Uterus (tissue), 4 donors: ENCODE results near the gene ST3GAL6. TPM values are rescaled to one million over a fixed set of nuclear protein-coding genes. Genes with fewer than 3 reads are reported as not detected.

Source experiments
- DNase-seq, 2 donors: peaks; one replicate each; pipeline ENCODE4 v3.0.0-alpha.2; 2019 to 2020
- H3K27ac ChIP-seq, 2 donors: fragments of 200-600 bp; sonication (generic); 1 replicate in 1 of 2; 2 replicates in 1 of 2; pipeline ENCODE4 v1.5.1; 2016 to 2018
- H3K27me3 ChIP-seq, 2 donors: fragments of 200-600 bp; sonication (generic); one replicate each; pipeline ENCODE4 v1.5.1; 2018 to 2019; ENCODE audit warnings: control low read depth in 1 of 2
- H3K36me3 ChIP-seq, 2 donors: fragments of 200-600 bp; sonication (generic); one replicate each; pipeline ENCODE4 v1.5.1; 2019; ENCODE audit warnings: control low read depth in 1 of 2
- H3K4me1 ChIP-seq, 2 donors: fragments of 200-600 bp; sonication (generic); one replicate each; pipeline ENCODE4 v1.5.1; 2018 to 2019; ENCODE audit warnings: control low read depth in 1 of 2
- H3K4me3 ChIP-seq, 2 donors: fragments of 200-600 bp; sonication (generic); 1 replicate in 1 of 2; 2 replicates in 1 of 2; pipeline ENCODE4 v1.5.1; 2018 to 2019; ENCODE audit warnings: mild to moderate bottlenecking in 1 of 2
- H3K9me3 ChIP-seq, 2 donors: fragments of 200-600 bp; sonication (generic); one replicate each; pipeline ENCODE4 v1.5.1; 2019; ENCODE audit warnings: control low read depth in 1 of 2
- POLR2A ChIP-seq, 2 donors: fragments of 450-650 bp; IDR thresholded peaks; one replicate each; pipeline ENCODE4 v1.6.1; 2016; ENCODE audit warnings: antibody characterized with exemption in 2 of 2, mild to moderate bottlenecking in 1 of 2, moderate library complexity in 1 of 2
- intact Hi-C: fragments of 100-400 bp; cut with DNase I; formaldehyde crosslinking; loops from one replicate; pipeline ENCODE4 v1.15.1; 2023; ENCODE audit warnings: low total_unique reads
- small RNA-seq: library from RNA; depleted of rRNA; stranded (forward); fragments of <200 nt; gene quantifications from one replicate; pipeline ENCODE3, GENCODE V24; 2016
- total RNA-seq, 4 donors: library from RNA; depleted of rRNA in 3 of 4; stranded (reverse); fragments of >200 nt in 3 of 4; gene quantifications; one replicate each; pipeline versions ENCODE4 v1.1.0 to v1.2.4, GENCODE V29; 2014 to 2023
- donor health status: DM: yes; HTN: yes; CAD: no.

ST3GAL6 gene
- total RNA-seq, 4 donors from 2014 or later, result 1.8 to 14.9 (median 9.6) TPM

DNA sequence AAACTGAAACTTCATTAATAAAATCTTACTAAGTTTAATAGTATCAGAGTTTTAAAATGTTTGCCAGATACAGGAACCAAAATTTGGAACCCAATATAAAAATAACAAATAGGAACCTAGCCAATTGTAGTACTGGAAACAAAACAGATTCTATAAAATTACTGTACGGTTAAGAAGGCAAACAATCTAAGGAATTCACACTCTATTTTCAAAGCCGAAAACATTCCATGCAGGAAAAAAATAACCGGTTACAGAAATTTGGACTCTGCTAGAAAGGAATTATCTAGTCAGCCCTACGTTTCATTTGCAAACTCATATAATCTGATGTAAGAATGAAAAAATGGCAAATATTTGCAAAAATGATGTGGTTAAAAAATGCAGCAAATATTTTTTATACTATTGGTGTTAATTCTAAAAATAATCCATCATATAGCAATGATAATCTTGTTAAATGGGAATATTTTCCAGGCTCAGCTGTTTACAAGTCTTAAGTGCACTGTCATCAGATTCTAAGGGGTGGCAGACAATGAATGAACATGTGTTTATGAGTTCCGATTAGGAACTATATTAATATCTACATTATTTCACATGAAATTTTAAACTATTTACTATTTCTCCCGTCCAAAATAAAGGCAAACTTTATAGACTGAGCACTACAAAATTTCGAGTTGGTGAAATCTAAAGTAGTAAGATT, 80.3 kb downstream of the ST3GAL6 start:
- Histone ChIP-seq H3K9me3 (no peaks in the 10 kb centered on the region), H3K36me3 (no peaks in the 10 kb centered on the region), H3K4me1 (no peaks in the 10 kb centered on the region), H3K27ac (no peak overlapping the region), H3K4me3 (no peak overlapping the region), H3K27me3 (no peaks in the 10 kb centered on the region)
- intact Hi-C loops, result no loop called here
- no peak for TF ChIP-seq POLR2A (IDR thresholded peaks at IDR 0.05)
- DNase-seq, result no peak

Small RNA genes within 50 kb of the gene (small RNA-seq; reads per million reads assigned to genes)
- not detected for gene RNU6-26P

Other genes starting within 250 kb of the ST3GAL6 start
- 100 to 1,000 TPM; 134 to 253 (median 150) TPM for gene CLDND1, start 240.4 kb upstream of the ST3GAL6 start, total RNA-seq
- gene GPR15, start 231.4 kb upstream of the ST3GAL6 start, total RNA-seq, result not detected
- gene CPOX, start 169.7 kb upstream of the ST3GAL6 start, total RNA-seq, result 10 to 100 TPM in 3 of 4 donors, 1 to 10 TPM in 1; 2.8 to 30.5 (median 17.7) TPM
- 10 to 100 TPM; 27.4 to 60.1 (median 40.9) TPM for gene DCBLD2, start 138.4 kb downstream of the ST3GAL6 start, total RNA-seq